ENCODE measurements around the gene FOXP1. TPM values are rescaled to one million over a fixed set of nuclear protein-coding genes. Genes with fewer than 3 reads are reported as not detected.

FOXP1 gene
- total RNA-seq, 1 experiment from 2014 or later = 2.9 TPM

DNA sequence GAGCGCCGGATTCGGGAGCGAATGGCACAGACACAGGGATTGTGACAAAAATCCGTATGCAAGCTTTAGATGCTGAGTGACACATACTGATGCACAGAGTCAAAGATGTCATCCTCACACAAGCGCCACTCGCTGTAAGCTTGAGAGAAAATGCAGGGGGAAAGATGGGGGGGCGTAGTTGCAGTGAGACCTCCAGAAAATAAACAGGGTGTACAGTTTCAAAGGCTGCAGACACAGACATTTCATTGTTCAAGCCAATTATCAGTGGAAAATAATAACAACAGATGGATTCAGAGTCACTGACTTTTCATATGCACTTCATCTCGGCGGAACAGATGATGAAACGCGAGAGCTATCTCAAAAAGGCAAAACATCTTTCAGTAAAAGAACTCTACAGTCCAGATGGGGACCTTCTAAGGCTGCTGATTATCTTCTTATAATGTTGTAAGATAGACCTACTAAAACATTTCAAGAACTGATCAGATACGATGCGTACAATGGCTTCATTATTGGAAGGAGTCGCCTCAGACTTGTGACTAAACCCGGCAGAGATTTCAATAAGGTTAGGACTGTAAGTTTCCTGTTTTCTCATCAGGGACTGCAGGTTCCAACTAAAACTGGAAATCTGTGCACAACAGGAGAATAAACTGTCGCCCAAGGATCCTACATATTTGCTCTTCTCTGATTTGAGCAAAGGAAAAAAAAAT, 275.4 kb downstream of the FOXP1 start:
- no TSS peak for BruUV-seq (replicated peaks)
- DNase-seq (ENCODE audit: low read depth, low spot score) (no peak), ATAC-seq (no peak)
- intact Hi-C loops (cut with micrococcal nuclease; ENCODE audit: unreplicated experiment) = no loop called here
- no peaks in the 10 kb centered on the region for H3K9me3 ChIP-seq (ENCODE audit: control insufficient read depth, insufficient read depth, low read depth, low read length)
- in situ Hi-C loops (cut with HindIII; ENCODE audit: low pct_unique_long_range_greater_than_20kb, low sequenced_read_pairs) = no loop called here
- H3K36me3 ChIP-seq (ENCODE audit: control insufficient read depth, insufficient read depth, low read length) = no peaks in the 10 kb centered on the region
- TF ChIP-seq SIN3A (IDR thresholded peaks at IDR 0.05; ENCODE audit: borderline replicate concordance, insufficient read depth, low read depth, low read length) (no peak), POLR2AphosphoS5 (IDR thresholded peaks at IDR 0.05; ENCODE audit: low read depth, low read length) (no peak), TCF7L2 (IDR thresholded peaks at IDR 0.05; ENCODE audit: low read depth, low read length) (no peak)
- TF ChIP-seq, protein P1, sequence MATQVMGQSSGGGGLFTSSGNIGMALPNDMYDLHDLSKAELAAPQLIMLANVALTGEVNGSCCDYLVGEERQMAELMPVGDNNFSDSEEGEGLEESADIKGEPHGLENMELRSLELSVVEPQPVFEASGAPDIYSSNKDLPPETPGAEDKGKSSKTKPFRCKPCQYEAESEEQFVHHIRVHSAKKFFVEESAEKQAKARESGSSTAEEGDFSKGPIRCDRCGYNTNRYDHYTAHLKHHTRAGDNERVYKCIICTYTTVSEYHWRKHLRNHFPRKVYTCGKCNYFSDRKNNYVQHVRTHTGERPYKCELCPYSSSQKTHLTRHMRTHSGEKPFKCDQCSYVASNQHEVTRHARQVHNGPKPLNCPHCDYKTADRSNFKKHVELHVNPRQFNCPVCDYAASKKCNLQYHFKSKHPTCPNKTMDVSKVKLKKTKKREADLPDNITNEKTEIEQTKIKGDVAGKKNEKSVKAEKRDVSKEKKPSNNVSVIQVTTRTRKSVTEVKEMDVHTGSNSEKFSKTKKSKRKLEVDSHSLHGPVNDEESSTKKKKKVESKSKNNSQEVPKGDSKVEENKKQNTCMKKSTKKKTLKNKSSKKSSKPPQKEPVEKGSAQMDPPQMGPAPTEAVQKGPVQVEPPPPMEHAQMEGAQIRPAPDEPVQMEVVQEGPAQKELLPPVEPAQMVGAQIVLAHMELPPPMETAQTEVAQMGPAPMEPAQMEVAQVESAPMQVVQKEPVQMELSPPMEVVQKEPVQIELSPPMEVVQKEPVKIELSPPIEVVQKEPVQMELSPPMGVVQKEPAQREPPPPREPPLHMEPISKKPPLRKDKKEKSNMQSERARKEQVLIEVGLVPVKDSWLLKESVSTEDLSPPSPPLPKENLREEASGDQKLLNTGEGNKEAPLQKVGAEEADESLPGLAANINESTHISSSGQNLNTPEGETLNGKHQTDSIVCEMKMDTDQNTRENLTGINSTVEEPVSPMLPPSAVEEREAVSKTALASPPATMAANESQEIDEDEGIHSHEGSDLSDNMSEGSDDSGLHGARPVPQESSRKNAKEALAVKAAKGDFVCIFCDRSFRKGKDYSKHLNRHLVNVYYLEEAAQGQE (IDR thresholded peaks at IDR 0.05; ENCODE audit: insufficient read depth in 1 of 2, low read depth in 2 of 2, low read length in 1 of 2) = no peak
- TF ChIP-seq, protein P2, sequence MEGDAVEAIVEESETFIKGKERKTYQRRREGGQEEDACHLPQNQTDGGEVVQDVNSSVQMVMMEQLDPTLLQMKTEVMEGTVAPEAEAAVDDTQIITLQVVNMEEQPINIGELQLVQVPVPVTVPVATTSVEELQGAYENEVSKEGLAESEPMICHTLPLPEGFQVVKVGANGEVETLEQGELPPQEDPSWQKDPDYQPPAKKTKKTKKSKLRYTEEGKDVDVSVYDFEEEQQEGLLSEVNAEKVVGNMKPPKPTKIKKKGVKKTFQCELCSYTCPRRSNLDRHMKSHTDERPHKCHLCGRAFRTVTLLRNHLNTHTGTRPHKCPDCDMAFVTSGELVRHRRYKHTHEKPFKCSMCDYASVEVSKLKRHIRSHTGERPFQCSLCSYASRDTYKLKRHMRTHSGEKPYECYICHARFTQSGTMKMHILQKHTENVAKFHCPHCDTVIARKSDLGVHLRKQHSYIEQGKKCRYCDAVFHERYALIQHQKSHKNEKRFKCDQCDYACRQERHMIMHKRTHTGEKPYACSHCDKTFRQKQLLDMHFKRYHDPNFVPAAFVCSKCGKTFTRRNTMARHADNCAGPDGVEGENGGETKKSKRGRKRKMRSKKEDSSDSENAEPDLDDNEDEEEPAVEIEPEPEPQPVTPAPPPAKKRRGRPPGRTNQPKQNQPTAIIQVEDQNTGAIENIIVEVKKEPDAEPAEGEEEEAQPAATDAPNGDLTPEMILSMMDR (IDR thresholded peaks at IDR 0.05) = no peak
- H3K4me3 ChIP-seq (ENCODE audit: low read depth in 2 of 2, low read length in 2 of 2) = no peak overlapping the region
- H3K27me3 ChIP-seq (ENCODE audit: control insufficient read depth, insufficient read depth, low read length) = no peaks in the 10 kb centered on the region
- no peaks in the 10 kb centered on the region for H3K4me1 ChIP-seq (ENCODE audit: control insufficient read depth, insufficient read depth, low read length)
- no peak overlapping the region for H3K27ac ChIP-seq (ENCODE audit: low read length)
- ChIA-PET CTCF (no interaction called here), POLR2A (no interaction called here)

DNA sequence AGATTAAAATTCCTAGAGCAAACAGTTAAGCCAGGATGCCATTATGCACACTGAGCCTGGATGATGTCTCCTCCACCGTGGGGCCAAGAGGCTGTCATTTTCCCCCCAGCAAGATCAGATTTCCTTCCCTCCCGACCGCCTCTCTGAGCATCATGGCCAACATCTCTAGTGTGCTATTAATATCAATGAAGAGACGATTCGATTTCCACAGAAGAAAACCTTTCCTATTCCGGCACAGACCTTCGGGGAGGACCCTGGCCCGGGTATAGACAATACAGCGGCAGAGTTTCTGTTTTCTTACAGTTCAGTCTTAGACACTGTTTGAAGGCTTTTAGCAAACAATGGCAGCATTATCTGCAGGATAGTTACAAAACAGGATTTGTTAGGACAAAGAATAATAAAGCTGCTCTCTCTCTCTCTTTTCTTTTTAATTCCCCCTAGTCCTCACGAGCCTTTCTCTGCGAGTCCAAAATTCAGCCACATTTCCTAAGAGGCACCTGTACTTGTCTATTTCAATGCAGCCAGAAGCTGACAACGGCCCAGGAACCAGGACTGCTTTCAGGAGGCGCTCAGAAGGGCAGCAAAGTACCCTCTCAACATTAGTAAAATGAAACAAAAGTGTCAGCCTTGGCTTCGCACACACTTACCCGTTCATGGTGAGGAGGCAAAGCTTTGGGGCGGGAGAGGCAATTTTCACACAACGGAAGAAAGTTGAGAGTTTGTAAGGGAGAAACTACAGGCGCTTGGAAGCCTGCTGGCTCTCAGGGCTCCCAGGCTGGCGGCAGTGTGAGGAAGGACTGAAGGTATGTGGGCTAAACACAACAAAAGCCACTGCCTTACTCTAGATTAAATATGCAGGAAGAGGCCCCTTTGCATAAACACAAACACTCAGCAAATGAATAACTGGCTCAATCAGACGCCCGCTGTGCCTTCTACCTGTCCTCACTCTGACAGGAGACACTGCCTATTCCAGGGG, 278.0 kb downstream of the FOXP1 start:
- no peaks in the 10 kb centered on the region for H3K36me3 ChIP-seq (ENCODE audit: control insufficient read depth, insufficient read depth, low read length)
- ATAC-seq = no peak
- ChIA-PET CTCF (no interaction called here), POLR2A (no interaction called here)
- H3K27ac ChIP-seq (ENCODE audit: low read length) = no peak overlapping the region
- H3K27me3 ChIP-seq (ENCODE audit: control insufficient read depth, insufficient read depth, low read length) = no peaks in the 10 kb centered on the region
- intact Hi-C loops (cut with micrococcal nuclease; ENCODE audit: unreplicated experiment) = no loop called here
- in situ Hi-C loops (cut with HindIII; ENCODE audit: low pct_unique_long_range_greater_than_20kb, low sequenced_read_pairs) = no loop called here
- no peak for DNase-seq (ENCODE audit: low read depth, low spot score)
- no TSS peak for BruUV-seq (replicated peaks)
- no peaks in the 10 kb centered on the region for H3K4me1 ChIP-seq (ENCODE audit: control insufficient read depth, insufficient read depth, low read length)
- H3K4me3 ChIP-seq (ENCODE audit: low read depth in 2 of 2, low read length in 2 of 2) = no peak overlapping the region
- TF ChIP-seq TCF7L2 (IDR thresholded peaks at IDR 0.05; ENCODE audit: low read depth, low read length) (no peak), POLR2AphosphoS5 (IDR thresholded peaks at IDR 0.05; ENCODE audit: low read depth, low read length) (no peak), SIN3A (IDR thresholded peaks at IDR 0.05; ENCODE audit: borderline replicate concordance, insufficient read depth, low read depth, low read length) (no peak)
- TF ChIP-seq, protein P2 (IDR thresholded peaks at IDR 0.05) = no peak
- no peaks in the 10 kb centered on the region for H3K9me3 ChIP-seq (ENCODE audit: control insufficient read depth, insufficient read depth, low read depth, low read length)

Measured in Panc1 (cell line).